SK-N-SH treated with all-trans-retinoic acid at 6 μM for 48 hours (cell line): ENCODE data around the gene NRBF2.

Experiments used
- ATAC-seq: fragments of 200-7000 bp; cut with Tn5 transposase; 3 replicates; pipeline ENCODE4 v1.9.1; 2020; ENCODE audit warnings: mild to moderate bottlenecking, moderate library complexity
- ARNTL ChIP-seq: fragments of 450-650 bp; formaldehyde crosslinking; IDR thresholded peaks from 2 replicates; pipeline ENCODE4 v1.5.0; 2020; ENCODE audit warnings: low read depth, mild to moderate bottlenecking, moderate library complexity, borderline replicate concordance
- BACH2 ChIP-seq: fragments of 250-450 bp; sonication (Bioruptor Pico); IDR thresholded peaks from 2 replicates; pipeline ENCODE4 v1.9.0; 2021; ENCODE audit warnings: mild to moderate bottlenecking, borderline replicate concordance
- CSDC2 ChIP-seq: fragments of 250-450 bp; sonication (Bioruptor Pico); IDR thresholded peaks from 2 replicates; pipeline ENCODE4 v1.5.0; 2020; ENCODE audit warnings: mild to moderate bottlenecking, moderate library complexity
- ESRRG ChIP-seq: fragments of 250-450 bp; sonication (Bioruptor Pico); IDR thresholded peaks from 2 replicates; pipeline ENCODE4 v1.6.1; 2021; ENCODE audit warnings: mild to moderate bottlenecking
- GLIS3 ChIP-seq: fragments of 250-450 bp; sonication (Bioruptor Pico); IDR thresholded peaks from 2 replicates; pipeline ENCODE4 v1.5.0; 2020; ENCODE audit warnings: mild to moderate bottlenecking, moderate library complexity
- ISL1 ChIP-seq: fragments of 250-450 bp; sonication (Bioruptor Pico); IDR thresholded peaks from 2 replicates; pipeline ENCODE4 v2.1.2; 2022; ENCODE audit warnings: mild to moderate bottlenecking, moderate library complexity
- OSR1 ChIP-seq: fragments of 250-450 bp; sonication (Bioruptor Pico); IDR thresholded peaks from 2 replicates; pipeline ENCODE4 v1.8.0; 2022; ENCODE audit warnings: moderate library complexity, mild to moderate bottlenecking, inconsistent platforms
- POU6F1 ChIP-seq: fragments of 250-450 bp; sonication (Bioruptor Pico); IDR thresholded peaks from 2 replicates; pipeline ENCODE4 v1.8.0; 2021; ENCODE audit warnings: low read depth, mild to moderate bottlenecking, moderate library complexity, borderline replicate concordance
- PPARA ChIP-seq: fragments of 250-450 bp; sonication (Bioruptor Pico); IDR thresholded peaks from 2 replicates; pipeline ENCODE4 v1.5.0; 2020; ENCODE audit warnings: mild to moderate bottlenecking, borderline replicate concordance
- RARB ChIP-seq: fragments of 250-450 bp; sonication (Bioruptor Pico); IDR thresholded peaks from 2 replicates; pipeline ENCODE4 v1.8.0; 2021; ENCODE audit warnings: mild to moderate bottlenecking, moderate library complexity
- SNAI2 ChIP-seq: fragments of 250-450 bp; sonication (Bioruptor Pico); IDR thresholded peaks from 2 replicates; pipeline ENCODE4 v1.5.0; 2020; ENCODE audit warnings: mild to moderate bottlenecking, moderate library complexity
- TOX ChIP-seq: fragments of 250-450 bp; sonication (Bioruptor Pico); IDR thresholded peaks from 2 replicates; pipeline ENCODE4 v1.8.0; 2021; ENCODE audit warnings: mild to moderate bottlenecking, moderate library complexity, borderline replicate concordance
- ZC3H10 ChIP-seq: fragments of 250-450 bp; sonication (Bioruptor Pico); IDR thresholded peaks from 2 replicates; pipeline ENCODE4 v1.5.1; 2021; ENCODE audit warnings: mild to moderate bottlenecking, moderate library complexity
- ZFP30 ChIP-seq: fragments of 450-650 bp; formaldehyde crosslinking; IDR thresholded peaks from 2 replicates; pipeline ENCODE4 v1.5.0; 2022; ENCODE audit warnings: mild to moderate bottlenecking, moderate library complexity
- ZNF565 ChIP-seq: fragments of 450-650 bp; formaldehyde crosslinking; conservative IDR thresholded peaks from 2 replicates; pipeline ENCODE4 v1.5.0; 2020; ENCODE audit warnings: low read depth, mild to moderate bottlenecking, moderate library complexity
- ZNF70 ChIP-seq: fragments of 450-650 bp; formaldehyde crosslinking; IDR thresholded peaks from 2 replicates; pipeline ENCODE4 v1.5.0; 2020; ENCODE audit warnings: mild to moderate bottlenecking, moderate library complexity
- ZNF8 ChIP-seq: fragments of 450-650 bp; formaldehyde crosslinking; IDR thresholded peaks from 2 replicates; pipeline ENCODE4 v1.5.0; 2020; ENCODE audit warnings: mild to moderate bottlenecking, moderate library complexity
- TF ChIP-seq, protein P1 (sequence below): fragments of 250-450 bp; sonication (Bioruptor Pico); IDR thresholded peaks from 2 replicates; pipeline ENCODE4 v1.5.1; 2020; ENCODE audit warnings: low read depth, mild to moderate bottlenecking, moderate library complexity
- TF ChIP-seq, protein P2 (sequence below): fragments of 250-450 bp; sonication (Bioruptor Pico); IDR thresholded peaks from 2 replicates; pipeline ENCODE4 v1.8.0; 2020; ENCODE audit warnings: mild to moderate bottlenecking, moderate library complexity, borderline replicate concordance
- TF ChIP-seq, protein P3 (sequence below): fragments of 250-450 bp; sonication (Bioruptor Pico); IDR thresholded peaks from 2 replicates; pipeline ENCODE4 v1.5.0; 2020; ENCODE audit warnings: mild to moderate bottlenecking, moderate library complexity
- TF ChIP-seq, protein P4 (sequence below): fragments of 250-450 bp; sonication (Bioruptor Pico); IDR thresholded peaks from 2 replicates; pipeline ENCODE4 v1.5.1; 2021; ENCODE audit warnings: mild to moderate bottlenecking, moderate library complexity

The NRBF2 gene

DNA sequence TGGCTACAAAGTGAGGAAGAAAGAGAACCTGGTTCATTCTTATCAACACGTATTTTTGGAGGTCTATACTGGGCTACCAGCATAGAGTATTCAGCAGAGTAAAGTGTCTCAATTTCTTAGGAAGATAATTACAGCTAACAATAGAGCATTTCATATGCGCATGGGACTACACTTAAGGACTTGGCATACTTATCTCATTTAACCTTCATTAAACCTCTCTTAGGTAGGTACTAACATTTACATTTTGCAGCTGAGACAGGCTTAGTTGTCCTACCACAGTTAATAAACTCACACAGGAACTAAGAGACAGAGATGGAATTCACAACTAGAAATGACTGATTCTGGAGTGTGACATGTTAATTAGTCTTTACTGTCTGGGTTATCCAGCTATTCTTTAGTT is 66.6 kb downstream of the NRBF2 start (continued):
- TF ChIP-seq ZFP30 (CRISPR knock-in tag) = no peak
- no peak for TF ChIP-seq PPARA (CRISPR knock-in tag)
- TF ChIP-seq TOX (CRISPR knock-in tag) = no peak

DNA sequence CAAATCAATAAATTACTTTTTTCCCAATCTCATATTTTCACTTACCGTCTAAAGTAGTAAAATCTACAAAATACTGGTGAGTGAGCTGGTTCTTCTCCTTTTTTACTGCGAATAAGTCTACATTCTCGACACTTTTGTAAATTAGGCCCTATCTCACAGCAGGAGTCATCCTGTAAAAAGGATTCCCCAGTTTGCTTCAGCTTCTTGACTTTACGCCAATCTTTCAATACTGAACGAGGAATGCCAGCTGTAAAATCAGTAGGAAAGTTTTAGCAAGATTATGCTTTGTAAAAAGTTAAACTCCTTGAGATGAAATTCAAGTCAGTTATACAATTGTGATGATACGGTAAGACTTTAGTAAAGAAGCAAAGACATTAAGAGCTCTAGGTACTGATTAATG is 67.3 kb downstream of the NRBF2 start:
- TF ChIP-seq CSDC2 (no peak), BACH2 (CRISPR knock-in tag) (no peak), GLIS3 (CRISPR knock-in tag) (no peak), ZFP30 (CRISPR knock-in tag) (no peak), ZNF70 (no peak), ISL1 (CRISPR knock-in tag) (no peak), PPARA (CRISPR knock-in tag) (no peak), ZC3H10 (CRISPR knock-in tag) (no peak), TOX (CRISPR knock-in tag) (no peak), ARNTL (CRISPR knock-in tag) (no peak), SNAI2 (CRISPR knock-in tag) (no peak), POU6F1 (no peak), RARB (CRISPR knock-in tag) (no peak), OSR1 (CRISPR knock-in tag) (no peak), ESRRG (CRISPR knock-in tag) (no peak), ZNF565 (CRISPR knock-in tag) (no peak)
- TF ChIP-seq, protein P1, sequence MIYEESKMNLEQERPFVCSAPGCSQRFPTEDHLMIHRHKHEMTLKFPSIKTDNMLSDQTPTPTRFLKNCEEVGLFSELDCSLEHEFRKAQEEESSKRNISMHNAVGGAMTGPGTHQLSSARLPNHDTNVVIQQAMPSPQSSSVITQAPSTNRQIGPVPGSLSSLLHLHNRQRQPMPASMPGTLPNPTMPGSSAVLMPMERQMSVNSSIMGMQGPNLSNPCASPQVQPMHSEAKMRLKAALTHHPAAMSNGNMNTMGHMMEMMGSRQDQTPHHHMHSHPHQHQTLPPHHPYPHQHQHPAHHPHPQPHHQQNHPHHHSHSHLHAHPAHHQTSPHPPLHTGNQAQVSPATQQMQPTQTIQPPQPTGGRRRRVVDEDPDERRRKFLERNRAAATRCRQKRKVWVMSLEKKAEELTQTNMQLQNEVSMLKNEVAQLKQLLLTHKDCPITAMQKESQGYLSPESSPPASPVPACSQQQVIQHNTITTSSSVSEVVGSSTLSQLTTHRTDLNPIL (CRISPR knock-in tag) = no peak
- TF ChIP-seq, protein P2, sequence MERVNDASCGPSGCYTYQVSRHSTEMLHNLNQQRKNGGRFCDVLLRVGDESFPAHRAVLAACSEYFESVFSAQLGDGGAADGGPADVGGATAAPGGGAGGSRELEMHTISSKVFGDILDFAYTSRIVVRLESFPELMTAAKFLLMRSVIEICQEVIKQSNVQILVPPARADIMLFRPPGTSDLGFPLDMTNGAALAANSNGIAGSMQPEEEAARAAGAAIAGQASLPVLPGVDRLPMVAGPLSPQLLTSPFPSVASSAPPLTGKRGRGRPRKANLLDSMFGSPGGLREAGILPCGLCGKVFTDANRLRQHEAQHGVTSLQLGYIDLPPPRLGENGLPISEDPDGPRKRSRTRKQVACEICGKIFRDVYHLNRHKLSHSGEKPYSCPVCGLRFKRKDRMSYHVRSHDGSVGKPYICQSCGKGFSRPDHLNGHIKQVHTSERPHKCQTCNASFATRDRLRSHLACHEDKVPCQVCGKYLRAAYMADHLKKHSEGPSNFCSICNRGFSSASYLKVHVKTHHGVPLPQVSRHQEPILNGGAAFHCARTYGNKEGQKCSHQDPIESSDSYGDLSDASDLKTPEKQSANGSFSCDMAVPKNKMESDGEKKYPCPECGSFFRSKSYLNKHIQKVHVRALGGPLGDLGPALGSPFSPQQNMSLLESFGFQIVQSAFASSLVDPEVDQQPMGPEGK (CRISPR knock-in tag) = no peak
- TF ChIP-seq, protein P3, sequence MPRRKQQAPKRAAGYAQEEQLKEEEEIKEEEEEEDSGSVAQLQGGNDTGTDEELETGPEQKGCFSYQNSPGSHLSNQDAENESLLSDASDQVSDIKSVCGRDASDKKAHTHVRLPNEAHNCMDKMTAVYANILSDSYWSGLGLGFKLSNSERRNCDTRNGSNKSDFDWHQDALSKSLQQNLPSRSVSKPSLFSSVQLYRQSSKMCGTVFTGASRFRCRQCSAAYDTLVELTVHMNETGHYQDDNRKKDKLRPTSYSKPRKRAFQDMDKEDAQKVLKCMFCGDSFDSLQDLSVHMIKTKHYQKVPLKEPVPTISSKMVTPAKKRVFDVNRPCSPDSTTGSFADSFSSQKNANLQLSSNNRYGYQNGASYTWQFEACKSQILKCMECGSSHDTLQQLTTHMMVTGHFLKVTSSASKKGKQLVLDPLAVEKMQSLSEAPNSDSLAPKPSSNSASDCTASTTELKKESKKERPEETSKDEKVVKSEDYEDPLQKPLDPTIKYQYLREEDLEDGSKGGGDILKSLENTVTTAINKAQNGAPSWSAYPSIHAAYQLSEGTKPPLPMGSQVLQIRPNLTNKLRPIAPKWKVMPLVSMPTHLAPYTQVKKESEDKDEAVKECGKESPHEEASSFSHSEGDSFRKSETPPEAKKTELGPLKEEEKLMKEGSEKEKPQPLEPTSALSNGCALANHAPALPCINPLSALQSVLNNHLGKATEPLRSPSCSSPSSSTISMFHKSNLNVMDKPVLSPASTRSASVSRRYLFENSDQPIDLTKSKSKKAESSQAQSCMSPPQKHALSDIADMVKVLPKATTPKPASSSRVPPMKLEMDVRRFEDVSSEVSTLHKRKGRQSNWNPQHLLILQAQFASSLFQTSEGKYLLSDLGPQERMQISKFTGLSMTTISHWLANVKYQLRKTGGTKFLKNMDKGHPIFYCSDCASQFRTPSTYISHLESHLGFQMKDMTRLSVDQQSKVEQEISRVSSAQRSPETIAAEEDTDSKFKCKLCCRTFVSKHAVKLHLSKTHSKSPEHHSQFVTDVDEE (CRISPR knock-in tag) = no peak
- TF ChIP-seq, protein P4, sequence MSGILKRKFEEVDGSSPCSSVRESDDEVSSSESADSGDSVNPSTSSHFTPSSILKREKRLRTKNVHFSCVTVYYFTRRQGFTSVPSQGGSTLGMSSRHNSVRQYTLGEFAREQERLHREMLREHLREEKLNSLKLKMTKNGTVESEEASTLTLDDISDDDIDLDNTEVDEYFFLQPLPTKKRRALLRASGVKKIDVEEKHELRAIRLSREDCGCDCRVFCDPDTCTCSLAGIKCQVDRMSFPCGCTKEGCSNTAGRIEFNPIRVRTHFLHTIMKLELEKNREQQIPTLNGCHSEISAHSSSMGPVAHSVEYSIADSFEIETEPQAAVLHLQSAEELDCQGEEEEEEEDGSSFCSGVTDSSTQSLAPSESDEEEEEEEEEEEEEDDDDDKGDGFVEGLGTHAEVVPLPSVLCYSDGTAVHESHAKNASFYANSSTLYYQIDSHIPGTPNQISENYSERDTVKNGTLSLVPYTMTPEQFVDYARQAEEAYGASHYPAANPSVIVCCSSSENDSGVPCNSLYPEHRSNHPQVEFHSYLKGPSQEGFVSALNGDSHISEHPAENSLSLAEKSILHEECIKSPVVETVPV (CRISPR knock-in tag) = no peak
- no peak for ATAC-seq

GRCh38 chr10:63201118-63201517 is 68.0 kb downstream of the NRBF2 start:
- TF ChIP-seq, protein P2 (CRISPR knock-in tag) = no peak
- no peak for TF ChIP-seq RARB (CRISPR knock-in tag)
- no peak for TF ChIP-seq ESRRG (CRISPR knock-in tag)
- no peak for TF ChIP-seq ZNF70
- no peak for TF ChIP-seq ZNF8 (CRISPR knock-in tag)
- TF ChIP-seq ZC3H10 (CRISPR knock-in tag) = no peak
- no peak for ATAC-seq
